K562 (cell line): ENCODE data around the gene OR51G2.

Source experiments
- CCNT2 ChIP-seq: IDR thresholded peaks from 2 replicates; pipeline ENCODE4 v1.6.1; 2011; ENCODE audit warnings: borderline replicate concordance, low read depth, mild to moderate bottlenecking, moderate library complexity, mixed read lengths, low read length; ENCODE audit not compliant: insufficient read length; ENCODE audit errors: extremely low read depth
- CTCF ChIP-seq, 3 experiments: IDR thresholded peaks in 2 of 3; conservative IDR thresholded peaks in 1 of 3; 2 replicates each; pipeline ENCODE4 v1.5.1; 2011 to 2012; ENCODE audit warnings: low read length in 3 of 3, mild to moderate bottlenecking in 3 of 3, control low read depth in 2 of 3, improper control_type of control experiment in 1 of 3, inconsistent platforms in 1 of 3, low read depth in 1 of 3, mixed read lengths in 1 of 3, moderate library complexity in 1 of 3; ENCODE audit not compliant: insufficient read depth in 2 of 3
- MAFK ChIP-seq: IDR thresholded peaks from 2 replicates; pipeline ENCODE4 v1.6.1; 2011; ENCODE audit warnings: low read length, improper control_type of control experiment
- MYC ChIP-seq, 2 experiments: fragments of 250-450 bp in 1 of 2; sonication (Bioruptor Pico) in 1 of 2; IDR thresholded peaks; 2 replicates each; pipeline versions ENCODE4 v1.5.1 to v1.6.1; 2012 to 2021; ENCODE audit warnings: low read depth in 2 of 2, borderline replicate concordance in 1 of 2, improper control_type of control experiment in 1 of 2, low read length in 1 of 2, mild to moderate bottlenecking in 1 of 2, moderate library complexity in 1 of 2
- NEUROD1 ChIP-seq: fragments of 150-350 bp; IDR thresholded peaks from 2 replicates; pipeline ENCODE4 v1.6.1; 2014; ENCODE audit warnings: borderline replicate concordance, low read length, low read depth; ENCODE audit not compliant: partially characterized antibody
- PATZ1 ChIP-seq: fragments of 250-450 bp; sonication (Bioruptor Pico); IDR thresholded peaks from 2 replicates; pipeline ENCODE4 v1.5.0; 2020; ENCODE audit warnings: mild to moderate bottlenecking, borderline replicate concordance
- RAD21 ChIP-seq, 2 experiments: fragments of 250-450 bp in 1 of 2; fragments of 450-650 bp in 1 of 2; sonication (Bioruptor Pico) in 1 of 2; formaldehyde crosslinking in 1 of 2; IDR thresholded peaks in 1 of 2; conservative IDR thresholded peaks in 1 of 2; 2 replicates each; pipeline versions ENCODE4 v1.4.0 to v1.8.0; 2020 to 2022; ENCODE audit warnings: mild to moderate bottlenecking in 2 of 2, moderate library complexity in 1 of 2
- ZNF780A ChIP-seq: fragments of 250-450 bp; sonication (Bioruptor Pico); IDR thresholded peaks from 2 replicates; pipeline ENCODE4 v1.5.0; 2021; ENCODE audit warnings: mild to moderate bottlenecking

DNA sequence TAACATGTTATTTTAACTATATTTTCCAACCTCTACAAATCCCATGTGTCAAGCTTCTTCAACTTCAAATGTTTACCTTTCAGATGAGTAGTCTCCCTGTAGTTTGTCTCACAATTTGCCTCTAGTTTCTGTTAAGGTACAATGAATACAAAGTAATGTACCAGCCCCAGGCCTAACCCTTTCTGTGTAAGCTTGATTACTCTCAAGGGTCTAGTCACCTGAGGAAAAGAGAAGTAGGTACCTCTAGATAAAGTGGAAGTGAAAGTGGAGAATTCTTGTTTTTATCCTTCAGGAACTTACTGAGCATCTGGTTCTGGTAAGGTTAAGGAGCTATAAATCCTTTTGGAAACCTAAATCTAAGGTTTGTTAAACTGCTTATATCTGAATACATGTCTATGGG is 15.7 kb downstream of the OR51G2 start, which contains the start of gene OR51A7:
- TF ChIP-seq MAFK (no peak), CCNT2 (no peak), CTCF (IDR thresholded peaks at IDR 0.05 in 2 of 3, conservative IDR thresholded peaks at IDR 0.05 in 1 of 3; ENCODE audit: insufficient read depth in 2 of 3, low read depth in 1 of 3, low read length in 3 of 3) (no peak), ZNF780A (CRISPR knock-in tag) (no peak), RAD21 (CRISPR knock-in tag; conservative IDR thresholded peaks at IDR 0.05 in 1 of 2, IDR thresholded peaks at IDR 0.05 in 1 of 2) (no peak), PATZ1 (CRISPR knock-in tag) (no peak), NEUROD1 (no peak), MYC (IDR thresholded peaks at IDR 0.05; ENCODE audit: low read depth, low read length) (no peak), MYC (CRISPR knock-in tag; IDR thresholded peaks at IDR 0.05; ENCODE audit: borderline replicate concordance, low read depth) (no peak)
